Activated T-cell treated with anti-CD3 and anti-CD28 coated beads, Interleukin-2, amount 50 U/mL, for 4 hours (primary cell): Measurements from ENCODE around the gene PCED1A. TPM values are rescaled to one million over a fixed set of nuclear protein-coding genes. Genes with fewer than 3 reads are reported as not detected.

Experiments
- ATAC-seq, 2 donors: fragments of 200-7000 bp; cut with Tn5 transposase; one replicate each; pipeline ENCODE4 v1.10.0; 2021
- DNase-seq: peaks from one replicate; pipeline ENCODE4 v3.0.0-alpha.2; 2020
- H3K27me3 Mint-ChIP-seq: one replicate; pipeline ENCODE4 v1.8.0; 2021; ENCODE audit warnings: low read depth, mixed read lengths
- H3K36me3 Mint-ChIP-seq: one replicate; pipeline ENCODE4 v1.8.0; 2022; ENCODE audit warnings: mixed read lengths; ENCODE audit not compliant: insufficient read depth
- H3K4me1 Mint-ChIP-seq: one replicate; pipeline ENCODE4 v1.8.0; 2021; ENCODE audit warnings: low read depth, mixed read lengths
- H3K4me3 Mint-ChIP-seq: one replicate; pipeline ENCODE4 v1.8.0; 2021; ENCODE audit warnings: mild to moderate bottlenecking, moderate library complexity, mixed read lengths
- H3K9me3 Mint-ChIP-seq: one replicate; pipeline ENCODE4 v1.8.0; 2021; ENCODE audit warnings: mixed read lengths
- total RNA-seq, 3 donors: library from RNA; stranded (reverse); gene quantifications; one replicate each; pipeline ENCODE4 v1.2.1, GENCODE V29; 2021

PCED1A gene
- total RNA-seq, 3 donors from 2014 or later, result 12.1 to 16.8 (median 12.9) TPM

GRCh38 chr20:2825761-2826160, 14.7 kb downstream of the PCED1A start:
- no peaks in the 10 kb centered on the region for H3K36me3 Mint-ChIP-seq
- DNase-seq (no peak), ATAC-seq (peak in 1 of 2 donors; percentile 44)
- H3K4me1 Mint-ChIP-seq, result peaks cover 21% of the 10 kb centered on the region
- H3K27me3 Mint-ChIP-seq, result peaks cover 23% of the 10 kb centered on the region
- no peaks in the 10 kb centered on the region for H3K9me3 Mint-ChIP-seq
- no peak overlapping the region for H3K4me3 Mint-ChIP-seq

- Mint-ChIP-seq H3K4me1 (peaks cover 24% of the 10 kb centered on the region), H3K4me3 (no peak overlapping the region), H3K9me3 (no peaks in the 10 kb centered on the region), H3K27me3 (peaks cover 26% of the 10 kb centered on the region), H3K36me3 (no peaks in the 10 kb centered on the region)
- ATAC-seq (peak; percentile 64 to 69), DNase-seq (no peak)
Measured at GRCh38 chr20:2822073-2822472, 18.4 kb downstream of the PCED1A start.

GRCh38 chr20:2820896-2821869, 19.3 kb downstream of the PCED1A start:
- Mint-ChIP-seq H3K36me3 (no peaks in the 10 kb centered on the region), H3K4me3 (peak overlapping the region; percentile 58), H3K9me3 (no peaks in the 10 kb centered on the region), H3K27me3 (peaks cover 28% of the 10 kb centered on the region), H3K4me1 (peaks cover 19% of the 10 kb centered on the region)
- ATAC-seq, result peak; percentile 21 to 59
- no peak for DNase-seq

- DNase-seq (no peak), ATAC-seq (no peak)
- Mint-ChIP-seq H3K4me1 (peaks cover 13% of the 10 kb centered on the region), H3K27me3 (peaks cover 24% of the 10 kb centered on the region), H3K36me3 (no peaks in the 10 kb centered on the region), H3K4me3 (no peak overlapping the region), H3K9me3 (no peaks in the 10 kb centered on the region)
Measured at GRCh38 chr20:2820084-2820895, 20.2 kb downstream of the PCED1A start.

- Mint-ChIP-seq H3K4me1 (peaks cover 13% of the 10 kb centered on the region), H3K9me3 (peaks cover 3% of the 10 kb centered on the region), H3K36me3 (no peaks in the 10 kb centered on the region), H3K27me3 (peaks cover 30% of the 10 kb centered on the region), H3K4me3 (no peak overlapping the region)
- no peak for DNase-seq
- no peak for ATAC-seq
Measured at GRCh38 chr20:2817891-2818595, 22.4 kb downstream of the PCED1A start.

GRCh38 chr20:2817341-2817726, 23.1 kb downstream of the PCED1A start:
- H3K36me3 Mint-ChIP-seq, result no peaks in the 10 kb centered on the region
- DNase-seq (no peak), ATAC-seq (no peak)
- peaks cover 13% of the 10 kb centered on the region for H3K4me1 Mint-ChIP-seq
- peaks cover 6% of the 10 kb centered on the region for H3K9me3 Mint-ChIP-seq
- peaks cover 34% of the 10 kb centered on the region for H3K27me3 Mint-ChIP-seq
- H3K4me3 Mint-ChIP-seq, result no peak overlapping the region

- Mint-ChIP-seq H3K9me3 (peaks cover 12% of the 10 kb centered on the region), H3K27me3 (peaks cover 39% of the 10 kb centered on the region), H3K4me1 (peaks cover 9% of the 10 kb centered on the region), H3K4me3 (no peak overlapping the region), H3K36me3 (no peaks in the 10 kb centered on the region)
- DNase-seq (no peak), ATAC-seq (peak in 1 of 2 donors; percentile 33)
Measured at GRCh38 chr20:2816583-2817340, 23.7 kb downstream of the PCED1A start.

- no peak for DNase-seq
- Mint-ChIP-seq H3K4me1 (peaks cover 5% of the 10 kb centered on the region), H3K9me3 (peaks cover 13% of the 10 kb centered on the region), H3K4me3 (no peak within 1 kb of the TSS), H3K36me3 (no peaks in the 10 kb centered on the region), H3K27me3 (peaks cover 42% of the 10 kb centered on the region)
- no peak for ATAC-seq
Measured at GRCh38 chr20:2816030-2816582, 24.3 kb downstream of the PCED1A start, which contains the start of gene TMEM239. TSS of gene TMEM239 (plus strand) at chr20:2816364. CDS start at chr20:2816555, 191 bp downstream.

- peaks cover 40% of the 10 kb centered on the region for H3K27me3 Mint-ChIP-seq
- no peak for ATAC-seq
- H3K4me1 Mint-ChIP-seq, result peaks cover 5% of the 10 kb centered on the region
- no peak overlapping the region for H3K4me3 Mint-ChIP-seq
- no peaks in the 10 kb centered on the region for H3K36me3 Mint-ChIP-seq
- no peak for DNase-seq
- peaks cover 13% of the 10 kb centered on the region for H3K9me3 Mint-ChIP-seq
Measured at GRCh38 chr20:2815242-2815900, 25.1 kb downstream of the PCED1A start.

- peaks cover 13% of the 10 kb centered on the region for H3K9me3 Mint-ChIP-seq
- no peak within 1 kb of the TSS for H3K4me3 Mint-ChIP-seq
- DNase-seq, result no peak
- ATAC-seq, result no peak
- H3K27me3 Mint-ChIP-seq, result peaks cover 33% of the 10 kb centered on the region
- no peaks in the 10 kb centered on the region for H3K4me1 Mint-ChIP-seq
- H3K36me3 Mint-ChIP-seq, result no peaks in the 10 kb centered on the region
Measured at GRCh38 chr20:2814587-2815051, 25.8 kb downstream of the PCED1A start, which contains the start of gene C20orf141. TSS of gene C20orf141 (plus strand) at chr20:2814987. CDS start at chr20:2815185, 198 bp downstream.

GRCh38 chr20:2814076-2814475, 26.4 kb downstream of the PCED1A start:
- Mint-ChIP-seq H3K4me3 (no peak overlapping the region), H3K27me3 (peaks cover 35% of the 10 kb centered on the region), H3K36me3 (no peaks in the 10 kb centered on the region), H3K4me1 (no peaks in the 10 kb centered on the region), H3K9me3 (peaks cover 13% of the 10 kb centered on the region)
- DNase-seq (no peak), ATAC-seq (no peak)

- H3K4me1 Mint-ChIP-seq, result no peaks in the 10 kb centered on the region
- ATAC-seq (no peak), DNase-seq (no peak)
- H3K27me3 Mint-ChIP-seq, result peaks cover 45% of the 10 kb centered on the region
- peaks cover 13% of the 10 kb centered on the region for H3K9me3 Mint-ChIP-seq
- no peaks in the 10 kb centered on the region for H3K36me3 Mint-ChIP-seq
- no peak overlapping the region for H3K4me3 Mint-ChIP-seq
Measured at GRCh38 chr20:2812189-2812588, 28.3 kb downstream of the PCED1A start.

GRCh38 chr20:2809690-2810089, 30.8 kb downstream of the PCED1A start:
- Mint-ChIP-seq H3K4me3 (no peak overlapping the region), H3K27me3 (peaks cover 57% of the 10 kb centered on the region), H3K36me3 (no peaks in the 10 kb centered on the region), H3K9me3 (peaks cover 13% of the 10 kb centered on the region), H3K4me1 (no peaks in the 10 kb centered on the region)
- DNase-seq (no peak), ATAC-seq (no peak)
